Pancreas (tissue), 10 donors: ENCODE data around the gene SHISA8. TPM values are rescaled to one million over a fixed set of nuclear protein-coding genes. Genes with fewer than 3 reads are reported as not detected.

Experiments used
- ATAC-seq, 4 donors: fragments of 200-7000 bp; cut with Tn5 transposase; one replicate each; pipeline versions ENCODE4 v1.8.0 to v1.9.1; 2020; ENCODE audit warnings: mild to moderate bottlenecking in 4 of 4, moderate library complexity in 4 of 4
- DNase-seq, 6 donors: peaks; one replicate each; pipeline ENCODE4 v3.0.0-alpha.2; 2020
- FAIRE-seq: peaks from 2 replicates; lab custom pipeline; 2012; peaks lifted over from hg19 to GRCh38; lab: Jason Lieb, UNC
- H3K27ac ChIP-seq, 4 donors: fragments of 200-600 bp; sonication (generic); 1 replicate in 3 of 4; 2 replicates in 1 of 4; pipeline versions ENCODE4 v1.5.0 to v1.8.0; 2020
- H3K27me3 ChIP-seq, 4 donors: fragments of 200-600 bp; one replicate each; pipeline ENCODE4 v1.8.0; 2021
- H3K36me3 ChIP-seq, 3 donors: fragments of 200-600 bp; sonication (generic) in 1 of 3; one replicate each; pipeline versions ENCODE4 v1.5.0 to v1.8.0; 2020 to 2021
- H3K4me1 ChIP-seq, 3 donors: fragments of 200-600 bp; one replicate each; pipeline ENCODE4 v1.8.0; 2021
- H3K4me3 ChIP-seq, 4 donors: fragments of 200-600 bp; sonication (generic) in 2 of 4; one replicate each; pipeline versions ENCODE4 v1.5.0 to v1.8.0; 2020 to 2021
- H3K9me3 ChIP-seq, 4 donors: fragments of 200-600 bp; one replicate each; pipeline ENCODE4 v1.8.0; 2021
- WGBS, 2 donors: extraction: QIAGEN DNeasy Blood & Tissue Kit; methylation state at CpG; one replicate each; pipeline ENCODE4 v1.1.7; 2013; 5-methylcytosine and 5-hydroxymethylcytosine counted together
- intact Hi-C, 3 donors: fragments of 100-400 bp; cut with DNase I; formaldehyde crosslinking; loops; one replicate each; pipeline versions ENCODE4 v1.11.1 to v1.14.2; 2022
- polyA plus RNA-seq, 2 donors: library from polyadenylated mRNA; stranded (reverse); fragments of 200-250 nt; gene quantifications; one replicate each; pipeline ENCODE4 v1.2.3, GENCODE V29; 2013
- total RNA-seq, 6 donors: library from RNA; stranded (reverse); fragmentation: NEBNext Ultra II Directional in 4 of 6; extraction: Animal tissue kit (Norgen Biotek cat#: 25700) in 4 of 6; gene quantifications; one replicate each; pipeline versions ENCODE4 v1.2.1 to v1.2.4, GENCODE V29; 2021 to 2023
- TF ChIP-seq, protein P1 (sequence below), 4 donors: fragments of 200-600 bp; sonication (generic) in 3 of 4; IDR thresholded peaks; one replicate each; pipeline versions ENCODE4 v1.5.0 to v1.8.0; 2021; ENCODE audit warnings: antibody characterized with exemption in 4 of 4
- donor health status: healthy with polysubstance abuse.
- donor health status: DM: no; HTN: no; CAD: no; lungs with moderate emphysema.
- donor health status: DM: no; HTN: no; CAD: no.
- donor health status: control.
- donor health status: control.
- donor health status: Bipolar disorder and iron deficiency.
- donor health status: DM: yes; HTN: yes; CAD: no.
- donor health status: DM: no; HTN: no; CAD: no.
- donor health status: DM: no; HTN: no; CAD: no.
- donor health status: DM: yes; HTN: yes; CAD: no.

The SHISA8 gene
- total and polyA plus RNA-seq, 8 donors, result not detected

DNA sequence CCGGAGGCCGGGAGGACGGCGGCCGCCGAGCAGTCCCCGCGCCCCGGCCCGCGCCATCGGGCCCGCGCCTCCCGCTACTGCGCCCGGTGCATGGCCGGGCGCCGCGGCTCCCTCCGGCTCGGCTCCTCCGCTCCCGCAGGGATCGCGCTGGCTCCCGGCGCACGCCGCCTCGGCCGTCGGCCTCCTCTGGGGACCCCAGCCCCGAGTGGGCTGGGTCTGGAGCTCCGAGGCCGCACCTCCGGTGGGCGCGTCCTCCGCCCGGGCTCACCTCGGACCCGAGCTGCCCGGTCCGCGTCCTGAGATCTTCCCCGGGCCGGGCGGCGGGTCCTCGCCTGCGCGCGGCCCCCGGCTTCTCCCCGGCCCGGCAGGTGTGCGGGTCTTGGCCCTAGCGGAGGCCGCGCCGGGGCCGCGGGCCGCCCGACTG is 251 bp downstream of the SHISA8 start:
- no peak overlapping the region for H3K27ac ChIP-seq
- WGBS, 2 donors, result 1 to 2% methylated on average over 39 to 67 of the region's 67 CpGs
- H3K27me3 ChIP-seq, result peaks cover 0 to 23% (median 12%) of the 10 kb centered on the region in 4 donors
- intact Hi-C loops, result no loop called here
- peak in 1 of 4 donors; percentile 10 for ATAC-seq
- no peaks in the 10 kb centered on the region for H3K9me3 ChIP-seq
- TF ChIP-seq, protein P1, sequence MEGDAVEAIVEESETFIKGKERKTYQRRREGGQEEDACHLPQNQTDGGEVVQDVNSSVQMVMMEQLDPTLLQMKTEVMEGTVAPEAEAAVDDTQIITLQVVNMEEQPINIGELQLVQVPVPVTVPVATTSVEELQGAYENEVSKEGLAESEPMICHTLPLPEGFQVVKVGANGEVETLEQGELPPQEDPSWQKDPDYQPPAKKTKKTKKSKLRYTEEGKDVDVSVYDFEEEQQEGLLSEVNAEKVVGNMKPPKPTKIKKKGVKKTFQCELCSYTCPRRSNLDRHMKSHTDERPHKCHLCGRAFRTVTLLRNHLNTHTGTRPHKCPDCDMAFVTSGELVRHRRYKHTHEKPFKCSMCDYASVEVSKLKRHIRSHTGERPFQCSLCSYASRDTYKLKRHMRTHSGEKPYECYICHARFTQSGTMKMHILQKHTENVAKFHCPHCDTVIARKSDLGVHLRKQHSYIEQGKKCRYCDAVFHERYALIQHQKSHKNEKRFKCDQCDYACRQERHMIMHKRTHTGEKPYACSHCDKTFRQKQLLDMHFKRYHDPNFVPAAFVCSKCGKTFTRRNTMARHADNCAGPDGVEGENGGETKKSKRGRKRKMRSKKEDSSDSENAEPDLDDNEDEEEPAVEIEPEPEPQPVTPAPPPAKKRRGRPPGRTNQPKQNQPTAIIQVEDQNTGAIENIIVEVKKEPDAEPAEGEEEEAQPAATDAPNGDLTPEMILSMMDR (IDR thresholded peaks at IDR 0.05), result no peak
- no peak for DNase-seq
- no peak for FAIRE-seq
- peak overlapping the region in 3 of 4 donors; percentile 16 to 52 (median 34) for H3K4me3 ChIP-seq
- H3K4me1 ChIP-seq, result peaks cover 8 to 21% (median 16%) of the 10 kb centered on the region in 3 donors
- no peaks in the 10 kb centered on the region for H3K36me3 ChIP-seq

DNA sequence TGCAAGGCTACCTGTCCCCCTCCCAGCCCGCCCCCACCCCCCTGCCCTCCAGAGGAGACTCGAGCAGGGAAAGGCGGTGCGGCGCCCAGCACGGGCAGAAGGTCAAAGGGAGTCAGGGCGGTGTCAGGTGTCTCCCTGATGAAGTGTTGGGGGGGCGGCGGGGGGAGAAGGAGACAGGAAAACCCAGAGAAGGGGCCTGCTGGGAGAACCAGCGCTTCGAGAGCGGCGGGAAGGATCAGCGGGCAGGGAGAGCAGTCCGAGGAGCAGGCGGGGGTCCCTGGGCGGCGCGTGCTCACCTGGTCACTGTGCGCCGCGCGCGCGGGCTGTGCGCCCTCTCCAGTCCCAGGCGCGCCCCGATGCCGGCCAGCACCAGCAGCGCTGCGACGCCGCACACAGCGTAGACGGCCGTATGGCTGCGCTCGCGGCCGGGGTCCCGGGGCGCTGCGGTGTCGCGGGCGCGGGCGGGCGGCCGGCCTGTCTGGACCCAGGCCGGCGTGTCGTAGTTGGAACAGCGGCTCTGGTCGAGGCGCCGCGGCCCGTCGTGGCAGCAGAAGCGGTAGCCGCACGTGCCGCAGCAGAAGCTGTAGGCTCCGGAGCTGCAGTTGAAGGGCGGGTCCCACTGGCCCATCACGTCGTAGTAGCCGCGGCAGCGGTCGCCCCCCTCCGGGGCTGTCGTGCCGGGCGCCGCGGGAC is 886 bp downstream of the SHISA8 start:
- Histone ChIP-seq H3K27ac (no peak overlapping the region), H3K4me1 (peaks cover 8 to 18% (median 12%) of the 10 kb centered on the region in 3 donors), H3K9me3 (no peaks in the 10 kb centered on the region), H3K4me3 (peak overlapping the region in 1 of 4 donors; percentile 34), H3K27me3 (peaks cover 0 to 23% (median 12%) of the 10 kb centered on the region in 4 donors), H3K36me3 (no peaks in the 10 kb centered on the region)
- TF ChIP-seq, protein P1 (IDR thresholded peaks at IDR 0.05), result no peak
- FAIRE-seq, result no peak
- ATAC-seq, result no peak
- no peak for DNase-seq
- 4 to 6% methylated on average over 33 to 79 of the region's 79 CpGs for WGBS, 2 donors
- intact Hi-C loops, result no loop called here

DNA sequence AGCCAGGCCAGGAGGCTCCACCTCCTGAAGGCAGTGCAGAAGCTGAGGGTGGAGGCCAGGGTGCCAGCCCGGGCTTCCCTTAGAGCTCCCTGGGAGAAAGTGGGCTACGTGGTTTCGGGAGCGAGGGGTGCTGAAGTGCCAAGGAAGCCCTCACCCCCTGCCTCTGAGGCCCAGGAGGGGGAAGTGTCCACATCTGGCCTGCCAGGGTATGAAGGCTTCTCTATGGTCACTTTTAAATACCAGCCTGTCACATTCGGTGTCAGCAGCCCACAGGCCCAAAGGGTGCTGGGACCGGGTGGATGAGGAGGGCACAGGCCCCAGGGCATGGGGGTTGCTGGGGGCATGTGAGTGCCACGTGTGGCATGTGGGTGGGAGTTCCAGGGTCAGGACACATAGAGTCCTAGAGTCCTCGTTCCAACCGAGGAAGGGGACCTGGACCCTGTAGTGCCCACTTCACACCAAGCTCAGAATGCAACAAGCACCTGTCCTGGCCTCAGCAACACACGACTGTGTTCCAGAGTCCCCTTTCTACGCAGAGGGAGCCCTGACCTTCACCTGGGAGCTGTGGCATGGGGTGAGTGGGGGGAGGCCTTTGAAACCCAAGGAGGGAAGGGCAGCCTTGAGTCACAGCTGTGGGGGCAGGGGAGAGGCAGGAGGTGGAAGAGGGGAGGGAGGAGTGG is 1.7 kb downstream of the SHISA8 start:
- Histone ChIP-seq H3K36me3 (no peaks in the 10 kb centered on the region), H3K4me1 (peaks cover 8 to 18% (median 12%) of the 10 kb centered on the region in 3 donors), H3K27ac (no peak overlapping the region), H3K4me3 (no peak overlapping the region), H3K27me3 (peaks cover 0 to 23% (median 12%) of the 10 kb centered on the region in 4 donors), H3K9me3 (no peaks in the 10 kb centered on the region)
- DNase-seq (no peak), ATAC-seq (no peak), FAIRE-seq (no peak)
- WGBS, 2 donors, result 71 to 75% methylated on average over 11 of the region's 11 CpGs
- intact Hi-C loops, result no loop called here
- TF ChIP-seq, protein P1 (IDR thresholded peaks at IDR 0.05), result no peak

DNA sequence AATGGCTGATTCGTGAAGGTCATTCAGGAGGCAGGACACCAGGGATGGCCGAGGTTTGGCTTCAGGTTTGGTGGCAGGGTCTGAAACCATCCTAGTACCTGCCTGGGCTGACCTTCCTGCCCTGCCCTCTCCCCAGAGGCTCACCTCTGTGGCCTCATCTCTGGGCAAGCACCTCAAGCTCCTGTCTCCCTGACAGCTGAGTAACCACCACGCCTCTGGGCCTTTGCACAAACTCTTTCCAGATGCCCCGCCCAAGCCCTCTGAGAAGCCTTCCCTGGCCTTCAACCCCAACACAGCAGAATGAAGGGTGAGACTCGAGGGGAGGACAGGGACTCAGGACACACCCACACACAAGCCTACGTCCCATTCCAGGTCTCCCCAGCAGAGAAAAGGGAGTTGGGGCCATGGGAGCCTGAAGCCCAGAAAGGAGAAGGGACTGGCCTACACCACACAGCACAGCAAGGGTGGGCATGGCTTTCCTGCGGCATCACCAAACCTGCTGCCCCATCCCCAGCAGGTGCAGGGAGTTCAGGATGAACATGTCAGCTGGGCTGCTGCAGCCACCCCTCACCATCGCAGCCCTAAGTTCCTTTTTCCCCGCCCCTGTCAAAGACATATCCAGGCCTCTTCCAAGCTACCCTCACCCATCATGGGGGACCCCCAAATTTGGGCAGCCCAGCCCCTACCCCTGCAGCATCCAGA is 2.4 kb downstream of the SHISA8 start:
- whole genome bisulfite sequencing, 2 donors, result 81 to 87% methylated on average over 9 of the region's 9 CpGs
- intact Hi-C loops, result no loop called here
- no peak for ATAC-seq

More for the DNA sequence above, 2.4 kb downstream of the SHISA8 start:
- TF ChIP-seq, protein P1 (IDR thresholded peaks at IDR 0.05), result no peak
- Histone ChIP-seq H3K27me3 (peaks cover 0 to 23% (median 12%) of the 10 kb centered on the region in 4 donors), H3K36me3 (no peaks in the 10 kb centered on the region), H3K27ac (no peak overlapping the region), H3K4me3 (no peak overlapping the region), H3K9me3 (no peaks in the 10 kb centered on the region), H3K4me1 (peaks cover 8 to 18% (median 12%) of the 10 kb centered on the region in 3 donors)
- FAIRE-seq (no peak), DNase-seq (no peak)
